ENCODE data around the gene HIP1R. TPM values are rescaled to one million over a fixed set of nuclear protein-coding genes. Genes with fewer than 3 reads are reported as not detected.

HIP1R gene
- total and polyA plus RNA-seq, 8 donors, result 23.7 to 36.7 (median 30.4) TPM

- intact Hi-C loops (cut with DNase I), result loop anchor here in 1 of 2 donors (2.0 kb wide), 1 partner anchor 36 kb away; no protein-coding TSS in a partner anchor
- peaks cover 11 to 49% of the 10 kb centered on the region in 2 donors for H3K4me1 ChIP-seq
- H3K36me3 ChIP-seq, result no peaks in the 10 kb centered on the region
- H3K4me3 ChIP-seq, result no peak overlapping the region
- peaks cover 0 to 25% of the 10 kb centered on the region in 2 donors for H3K27me3 ChIP-seq
- ATAC-seq (no peak), DNase-seq (no peak)
- no peak overlapping the region for H3K27ac ChIP-seq
- no peaks in the 10 kb centered on the region for H3K9me3 ChIP-seq
- no peak for TF ChIP-seq CTCF (IDR thresholded peaks at IDR 0.05)
These were observed 3.6 kb downstream of the HIP1R start for GRCh38 chr12:122838841-122839240.

GRCh38 chr12:122839907-122840554 lies 4.8 kb downstream of the HIP1R start:
- H3K27me3 ChIP-seq, result peaks cover 0 to 15% of the 10 kb centered on the region in 2 donors
- H3K9me3 ChIP-seq, result no peaks in the 10 kb centered on the region
- intact Hi-C loops (cut with DNase I), result loop anchor here in 1 of 2 donors (2.0 kb wide), 1 partner anchor 35 kb away; no protein-coding TSS in a partner anchor
- no peak for TF ChIP-seq CTCF (IDR thresholded peaks at IDR 0.05)
- no peak for DNase-seq
- no peak for ATAC-seq
- H3K4me3 ChIP-seq, result no peak overlapping the region
- no peak overlapping the region for H3K27ac ChIP-seq
- H3K36me3 ChIP-seq, result no peaks in the 10 kb centered on the region
- H3K4me1 ChIP-seq, result peaks cover 5 to 40% of the 10 kb centered on the region in 2 donors

GRCh38 chr12:122840580-122841513 lies 5.6 kb downstream of the HIP1R start:
- H3K27ac ChIP-seq, result no peak overlapping the region

GRCh38 chr12:122841544-122842321 lies 6.5 kb downstream of the HIP1R start:
- ATAC-seq (peak; percentile 64), DNase-seq (peak in 1 of 4 donors; percentile 59)
- H3K9me3 ChIP-seq, result no peaks in the 10 kb centered on the region
- H3K27me3 ChIP-seq, result peaks cover 0 to 4% of the 10 kb centered on the region in 2 donors
- intact Hi-C loops (cut with DNase I), result no loop called here
- H3K27ac ChIP-seq, result peak overlapping the region; percentile 45 to 67
- no peak overlapping the region for H3K4me3 ChIP-seq
- no peak for TF ChIP-seq CTCF (IDR thresholded peaks at IDR 0.05)
- no peaks in the 10 kb centered on the region for H3K36me3 ChIP-seq
- peaks cover 5 to 35% of the 10 kb centered on the region in 2 donors for H3K4me1 ChIP-seq

More at GRCh38 chr12:122840580-122841513, 5.6 kb downstream of the HIP1R start:
- DNase-seq, result no peak
- Histone ChIP-seq H3K4me1 (peaks cover 5 to 40% of the 10 kb centered on the region in 2 donors), H3K27me3 (peaks cover 0 to 11% of the 10 kb centered on the region in 2 donors), H3K4me3 (no peak overlapping the region), H3K9me3 (no peaks in the 10 kb centered on the region), H3K36me3 (no peaks in the 10 kb centered on the region)
- intact Hi-C loops (cut with DNase I), result no loop called here
- ATAC-seq, result no peak
- TF ChIP-seq CTCF (IDR thresholded peaks at IDR 0.05), result no peak

Data from left lung (tissue), 10 donors.